Ascending aorta (tissue), 2 donors: ENCODE results near the gene MPHOSPH9. TPM values are rescaled to one million over a fixed set of nuclear protein-coding genes. Genes with fewer than 3 reads are reported as not detected.

Experiments
- DNase-seq, 2 donors: peaks; one replicate each; pipeline ENCODE4 v3.0.0-alpha.2; 2019; ENCODE audit warnings: low spot score in 2 of 2
- H3K27ac ChIP-seq, 2 donors: fragments of 200-600 bp; sonication (generic); one replicate each; pipeline ENCODE4 v1.5.1; 2016 to 2017; ENCODE audit warnings: mild to moderate bottlenecking in 1 of 2
- H3K27me3 ChIP-seq: fragments of 200-600 bp; sonication (generic); one replicate; pipeline ENCODE4 v1.5.1; 2017
- H3K36me3 ChIP-seq, 2 donors: fragments of 200-600 bp; sonication (generic); one replicate each; pipeline ENCODE4 v1.5.1; 2016
- H3K4me1 ChIP-seq, 2 donors: fragments of 200-600 bp; sonication (generic); one replicate each; pipeline ENCODE4 v1.5.1; 2016 to 2017; ENCODE audit warnings: mild to moderate bottlenecking in 1 of 2
- H3K4me3 ChIP-seq, 2 donors: fragments of 200-600 bp; sonication (generic); one replicate each; pipeline ENCODE4 v1.5.1; 2016 to 2017; ENCODE audit warnings: mild to moderate bottlenecking in 1 of 2
- H3K9me3 ChIP-seq, 2 donors: fragments of 200-600 bp; sonication (generic); one replicate each; pipeline ENCODE4 v1.5.1; 2016
- CTCF ChIP-seq, 3 experiments: fragments of 200-600 bp in 2 of 3; fragments of 450-650 bp in 1 of 3; sonication (generic) in 2 of 3; IDR thresholded peaks; one replicate each; pipeline ENCODE4 v1.5.1; 2016 to 2019; ENCODE audit warnings: antibody characterized with exemption in 3 of 3, mild to moderate bottlenecking in 1 of 3, moderate library complexity in 1 of 3
- intact Hi-C: fragments of 100-400 bp; cut with DNase I; formaldehyde crosslinking; loops from one replicate; pipeline ENCODE4 v1.15.1; 2023
- total RNA-seq: library from RNA; depleted of rRNA; stranded (reverse); fragments of >200 nt; gene quantifications from one replicate; pipeline ENCODE4 v1.1.0, GENCODE V29; 2016

The MPHOSPH9 gene
- total RNA-seq, 1 donor from 2014 or later: 21.6 TPM

- intact Hi-C loops: no loop called here
- Histone ChIP-seq H3K36me3 (peaks cover 40 to 46% of the 10 kb centered on the region in 2 donors), H3K27ac (no peak overlapping the region)
Measured at GRCh38 chr12:123264642-123265041, 31.7 kb upstream of the MPHOSPH9 start.

GRCh38 chr12:123263196-123263817, 30.4 kb upstream of the MPHOSPH9 start:
- intact Hi-C loops: no loop called here
- H3K27me3 ChIP-seq: no peaks in the 10 kb centered on the region
- DNase-seq: no peak
- no peak overlapping the region for H3K4me3 ChIP-seq
- no peak overlapping the region for H3K27ac ChIP-seq
- H3K36me3 ChIP-seq: peaks cover 44 to 58% of the 10 kb centered on the region in 2 donors
- H3K9me3 ChIP-seq: no peaks in the 10 kb centered on the region
- TF ChIP-seq CTCF (IDR thresholded peaks at IDR 0.05): no peak
- peaks cover 0 to 3% of the 10 kb centered on the region in 2 donors for H3K4me1 ChIP-seq

More at GRCh38 chr12:123264642-123265041, 31.7 kb upstream of the MPHOSPH9 start:
- no peaks in the 10 kb centered on the region for H3K27me3 ChIP-seq
- no peak overlapping the region for H3K4me3 ChIP-seq
- no peak for TF ChIP-seq CTCF (IDR thresholded peaks at IDR 0.05)
- H3K9me3 ChIP-seq: no peaks in the 10 kb centered on the region
- H3K4me1 ChIP-seq: peaks cover 0 to 14% of the 10 kb centered on the region in 2 donors
- DNase-seq: no peak

DNA sequence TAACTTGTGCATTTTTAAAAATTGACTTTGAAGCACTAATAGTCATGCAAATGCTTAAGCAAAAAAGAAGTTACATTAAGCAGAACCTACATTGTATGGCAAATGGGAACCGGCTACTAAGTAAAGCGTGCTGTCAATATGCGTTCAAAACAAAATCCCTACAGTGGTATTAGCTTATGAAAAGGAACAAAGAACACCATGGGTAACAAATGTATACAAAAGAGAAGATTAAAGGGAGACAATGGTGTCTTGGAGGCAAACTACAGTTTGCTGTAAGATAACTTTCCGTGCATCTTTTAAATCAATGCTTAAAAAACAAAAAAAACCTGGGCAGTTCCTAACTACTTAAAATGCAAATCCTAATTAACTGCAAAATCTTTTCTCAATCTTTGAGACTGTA, 28.3 kb upstream of the MPHOSPH9 start:
- no peaks in the 10 kb centered on the region for H3K27me3 ChIP-seq
- no peak overlapping the region for H3K4me3 ChIP-seq
- intact Hi-C loops: no loop called here
- no peak for TF ChIP-seq CTCF (IDR thresholded peaks at IDR 0.05)
- DNase-seq: no peak
- peaks cover 58 to 74% of the 10 kb centered on the region in 2 donors for H3K36me3 ChIP-seq
- no peaks in the 10 kb centered on the region for H3K4me1 ChIP-seq
- no peak overlapping the region for H3K27ac ChIP-seq
- no peaks in the 10 kb centered on the region for H3K9me3 ChIP-seq

DNA sequence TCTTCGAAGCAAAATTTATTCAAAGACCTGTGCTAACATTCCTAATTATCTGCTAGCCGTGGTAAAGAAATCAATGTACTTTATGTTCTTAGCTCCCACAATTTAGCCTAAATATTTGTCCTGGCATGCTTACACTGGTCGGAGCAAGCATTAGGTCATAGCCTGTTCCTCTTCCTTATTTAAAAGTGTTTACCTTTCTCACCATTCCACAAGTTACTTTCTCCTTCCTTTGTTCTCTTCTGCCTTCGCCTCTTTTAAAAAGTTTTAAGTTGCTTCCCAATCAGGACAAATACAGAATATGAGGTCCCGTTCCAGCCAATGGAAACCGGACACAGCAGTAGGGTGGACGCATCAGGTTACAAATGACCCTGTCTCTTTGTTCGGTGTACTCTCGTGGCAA, 27.1 kb upstream of the MPHOSPH9 start:
- DNase-seq: no peak
- intact Hi-C loops: no loop called here

GRCh38 chr12:123258593-123258992, 25.7 kb upstream of the MPHOSPH9 start:
- Histone ChIP-seq H3K9me3 (no peaks in the 10 kb centered on the region), H3K27me3 (no peaks in the 10 kb centered on the region), H3K27ac (no peak overlapping the region), H3K36me3 (peaks cover 64 to 76% of the 10 kb centered on the region in 2 donors), H3K4me1 (peaks cover 4 to 5% of the 10 kb centered on the region in 2 donors), H3K4me3 (no peak overlapping the region)
- intact Hi-C loops: no loop called here
- DNase-seq: no peak
- no peak for TF ChIP-seq CTCF (IDR thresholded peaks at IDR 0.05)

More for the DNA sequence above, 27.1 kb upstream of the MPHOSPH9 start:
- no peaks in the 10 kb centered on the region for H3K27me3 ChIP-seq
- no peaks in the 10 kb centered on the region for H3K9me3 ChIP-seq
- no peak overlapping the region for H3K27ac ChIP-seq
- H3K4me3 ChIP-seq: no peak overlapping the region
- no peak for TF ChIP-seq CTCF (IDR thresholded peaks at IDR 0.05)
- no peaks in the 10 kb centered on the region for H3K4me1 ChIP-seq
- peaks cover 69 to 76% of the 10 kb centered on the region in 2 donors for H3K36me3 ChIP-seq
